CD14-positive monocyte (primary cell): ENCODE data around the gene RIGI. TPM values are rescaled to one million over a fixed set of nuclear protein-coding genes. Genes with fewer than 3 reads are reported as not detected.
A peak's percentile ranks its signal among the peaks of the same experiment; 100 is the strongest.

Experiments
- DNase-seq, 3 donors: peaks; one replicate each; pipeline ENCODE4 v3.0.0-alpha.2; 2011 to 2022
- H2AFZ ChIP-seq: 2 replicates; pipeline ENCODE4 v1.6.0; 2012; ENCODE audit warnings: mild to moderate bottlenecking, low read depth, low read length, inconsistent platforms; ENCODE audit not compliant: insufficient read depth, poor library complexity, severe bottlenecking
- H3K27ac ChIP-seq, 2 donors: 1 replicate in 1 of 2; 2 replicates in 1 of 2; pipeline ENCODE4 v1.5.1; 2012 to 2013; ENCODE audit warnings: low read length in 2 of 2, control low read depth in 1 of 2, inconsistent platforms in 1 of 2, low read depth in 1 of 2, mild to moderate bottlenecking in 1 of 2
- H3K27me3 ChIP-seq, 2 donors: one replicate each; pipeline versions ENCODE4 v1.6.0 to v1.6.1; 2011 to 2013; ENCODE audit warnings: low read length in 2 of 2; ENCODE audit not compliant: control insufficient read depth in 2 of 2, insufficient read depth in 2 of 2
- H3K36me3 ChIP-seq, 2 donors: replicated peaks in 1 of 2; 1 replicate in 1 of 2; 2 replicates in 1 of 2; pipeline versions ENCODE4 v1.5.1 to v1.6.1; 2012 to 2013; ENCODE audit warnings: low read length in 2 of 2, control low read depth in 1 of 2, inconsistent platforms in 1 of 2, mild to moderate bottlenecking in 1 of 2; ENCODE audit not compliant: insufficient read depth in 2 of 2, control insufficient read depth in 1 of 2
- H3K4me1 ChIP-seq, 2 donors: 1 replicate in 1 of 2; 2 replicates in 1 of 2; pipeline versions ENCODE4 v1.5.1 to v1.6.1; 2012 to 2013; ENCODE audit warnings: low read length in 2 of 2, control low read depth in 1 of 2, inconsistent platforms in 1 of 2, mild to moderate bottlenecking in 1 of 2, moderate library complexity in 1 of 2; ENCODE audit not compliant: insufficient read depth in 2 of 2, control insufficient read depth in 1 of 2
- H3K4me2 ChIP-seq: replicated peaks from 2 replicates; pipeline ENCODE3; 2012; ENCODE audit warnings: low read length, moderate library complexity, mild to moderate bottlenecking; ENCODE audit not compliant: poor library complexity, severe bottlenecking; ENCODE audit errors: extremely low read depth
- H3K4me3 ChIP-seq, 3 experiments: fragments of 200-600 bp in 1 of 3; sonication (generic) in 1 of 3; replicated peaks in 1 of 3; 1 replicate in 2 of 3; 2 replicates in 1 of 3; pipeline ENCODE4 v1.5.1; 2011 to 2013; ENCODE audit warnings: low read length in 3 of 3, mild to moderate bottlenecking in 3 of 3, control low read depth in 2 of 3, low read depth in 2 of 3, inconsistent platforms in 1 of 3, moderate library complexity in 1 of 3
- H3K79me2 ChIP-seq: 2 replicates; pipeline ENCODE4 v1.6.0; 2012; ENCODE audit warnings: mild to moderate bottlenecking, control low read depth, inconsistent platforms, low read length, moderate library complexity; ENCODE audit not compliant: insufficient read depth
- H3K9ac ChIP-seq: 2 replicates; pipeline ENCODE4 v1.6.0; 2017; ENCODE audit warnings: low read length, mild to moderate bottlenecking; ENCODE audit not compliant: insufficient read depth, poor library complexity, severe bottlenecking
- H3K9me3 ChIP-seq, 2 donors: replicated peaks in 1 of 2; 1 replicate in 1 of 2; 2 replicates in 1 of 2; pipeline versions ENCODE4 v1.5.1 to v1.6.1; 2012 to 2013; ENCODE audit warnings: low read length in 2 of 2, control low read depth in 1 of 2; ENCODE audit not compliant: control insufficient read depth in 1 of 2, insufficient read depth in 1 of 2
- H4K20me1 ChIP-seq: 2 replicates; pipeline ENCODE4 v1.6.0; 2012; ENCODE audit warnings: mild to moderate bottlenecking, low read length, control low read depth, moderate library complexity; ENCODE audit not compliant: insufficient read depth
- H3K27ac Mint-ChIP-seq, 7 donors: one replicate each; pipeline ENCODE4 v1.8.0; 2020; ENCODE audit warnings: mild to moderate bottlenecking in 7 of 7, mixed read lengths in 7 of 7, moderate library complexity in 6 of 7, inconsistent platforms in 2 of 7
- H3K27me3 Mint-ChIP-seq, 3 donors: one replicate each; pipeline ENCODE4 v1.8.0; 2021 to 2022; ENCODE audit warnings: low read depth in 3 of 3, mild to moderate bottlenecking in 3 of 3, mixed read lengths in 3 of 3, moderate library complexity in 3 of 3, inconsistent platforms in 1 of 3
- H3K36me3 Mint-ChIP-seq, 2 donors: one replicate each; pipeline ENCODE4 v1.8.0; 2020; ENCODE audit warnings: mixed read lengths in 2 of 2, inconsistent platforms in 1 of 2, mild to moderate bottlenecking in 1 of 2
- H3K4me1 Mint-ChIP-seq: one replicate; pipeline ENCODE4 v1.8.0; 2020; ENCODE audit warnings: mild to moderate bottlenecking, mixed read lengths
- H3K4me3 Mint-ChIP-seq, 2 donors: one replicate each; pipeline ENCODE4 v1.8.0; 2020; ENCODE audit warnings: mild to moderate bottlenecking in 2 of 2, mixed read lengths in 2 of 2, moderate library complexity in 1 of 2
- H3K9me3 Mint-ChIP-seq, 7 donors: one replicate each; pipeline ENCODE4 v1.8.0; 2020 to 2022; ENCODE audit warnings: mixed read lengths in 7 of 7, mild to moderate bottlenecking in 6 of 7, moderate library complexity in 6 of 7, inconsistent platforms in 2 of 7
- WGBS: methylation state at CpG from one replicate; pipeline ENCODE4 v1.1.5; 2013; ENCODE audit warnings: missing lambda C conversion rate; ENCODE audit not compliant: insufficient coverage; 5-methylcytosine and 5-hydroxymethylcytosine counted together
- intact Hi-C, 2 donors: fragments of 100-400 bp; cut with micrococcal nuclease; formaldehyde crosslinking; loops; one replicate each; pipeline versions ENCODE4 v1.15.0 to v1.15.1; 2023
- polyA plus RNA-seq, 3 donors: library from polyadenylated mRNA; depleted of rRNA in 1 of 3; unstranded in 2 of 3; stranded (reverse) in 1 of 3; fragments of 300-500 nt in 2 of 3; fragments of >200 nt in 1 of 3; fragmentation: Illumina TruSeq in 2 of 3; gene quantifications; 1 replicate in 2 of 3; 2 replicates in 1 of 3; pipeline ENCODE4 v1.2.3, GENCODE V29; 2012 to 2021
- TF ChIP-seq, protein P1 (sequence below): fragments of 200-600 bp; IDR thresholded peaks from one replicate; pipeline ENCODE4 v1.8.0; 2022; ENCODE audit warnings: antibody characterized with exemption, mild to moderate bottlenecking

RIGI gene
- polyA plus RNA-seq, 3 donors: 7.6 to 14.3 (median 8.9) TPM

- no peak overlapping the region for H3K4me2 ChIP-seq
- no peaks in the 10 kb centered on the region for H3K4me1 Mint-ChIP-seq
Observed at GRCh38 chr9:32503008-32503407, 23.0 kb downstream of the RIGI start.

DNA sequence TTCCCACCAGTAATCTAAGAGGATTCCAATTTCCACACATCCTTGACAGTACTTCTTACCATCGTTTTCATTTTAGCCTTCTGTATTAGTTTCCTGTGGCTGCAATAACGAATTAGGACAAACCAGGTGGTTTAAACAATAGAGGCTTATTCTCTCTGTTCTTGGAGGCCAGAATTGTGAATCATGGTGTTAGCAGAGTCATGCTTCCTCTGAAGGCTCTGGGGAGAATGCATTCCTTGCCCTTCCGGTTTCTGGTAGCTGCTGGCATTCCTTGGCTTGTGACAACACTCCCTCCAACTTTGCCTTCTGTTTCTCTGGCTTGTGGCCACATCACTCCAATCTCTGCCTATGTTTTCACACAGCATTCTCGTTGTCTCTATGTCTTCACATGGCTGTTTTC is 23.5 kb downstream of the RIGI start:
- Mint-ChIP-seq H3K27me3 (peaks cover 0 to 2% (median 2%) of the 10 kb centered on the region in 3 donors), H3K4me1 (no peaks in the 10 kb centered on the region), H3K27ac (peak overlapping the region in 1 of 7 donors; percentile 46), H3K9me3 (peaks cover 0 to 4% (median 0%) of the 10 kb centered on the region in 7 donors), H3K4me3 (no peak overlapping the region), H3K36me3 (peaks cover 32 to 41% of the 10 kb centered on the region in 2 donors)
- Histone ChIP-seq H3K4me2 (no peak overlapping the region), H3K27ac (no peak overlapping the region), H3K9ac (no peak overlapping the region), H3K4me1 (no peaks in the 10 kb centered on the region), H3K36me3 (peaks cover 21 to 44% of the 10 kb centered on the region in 2 donors), H3K4me3 (no peak overlapping the region), H2AFZ (no peak overlapping the region), H3K27me3 (no peaks in the 10 kb centered on the region), H3K79me2 (no peaks in the 10 kb centered on the region), H4K20me1 (peaks cover 59% of the 10 kb centered on the region), H3K9me3 (no peaks in the 10 kb centered on the region)
- intact Hi-C loops: no loop called here
- TF ChIP-seq, protein P1, sequence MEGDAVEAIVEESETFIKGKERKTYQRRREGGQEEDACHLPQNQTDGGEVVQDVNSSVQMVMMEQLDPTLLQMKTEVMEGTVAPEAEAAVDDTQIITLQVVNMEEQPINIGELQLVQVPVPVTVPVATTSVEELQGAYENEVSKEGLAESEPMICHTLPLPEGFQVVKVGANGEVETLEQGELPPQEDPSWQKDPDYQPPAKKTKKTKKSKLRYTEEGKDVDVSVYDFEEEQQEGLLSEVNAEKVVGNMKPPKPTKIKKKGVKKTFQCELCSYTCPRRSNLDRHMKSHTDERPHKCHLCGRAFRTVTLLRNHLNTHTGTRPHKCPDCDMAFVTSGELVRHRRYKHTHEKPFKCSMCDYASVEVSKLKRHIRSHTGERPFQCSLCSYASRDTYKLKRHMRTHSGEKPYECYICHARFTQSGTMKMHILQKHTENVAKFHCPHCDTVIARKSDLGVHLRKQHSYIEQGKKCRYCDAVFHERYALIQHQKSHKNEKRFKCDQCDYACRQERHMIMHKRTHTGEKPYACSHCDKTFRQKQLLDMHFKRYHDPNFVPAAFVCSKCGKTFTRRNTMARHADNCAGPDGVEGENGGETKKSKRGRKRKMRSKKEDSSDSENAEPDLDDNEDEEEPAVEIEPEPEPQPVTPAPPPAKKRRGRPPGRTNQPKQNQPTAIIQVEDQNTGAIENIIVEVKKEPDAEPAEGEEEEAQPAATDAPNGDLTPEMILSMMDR: no peak
- DNase-seq: no peak
- 100% methylated on average over 1 of the region's 4 CpGs for WGBS

More at GRCh38 chr9:32503008-32503407, 23.0 kb downstream of the RIGI start:
- intact Hi-C loops: no loop called here
- H3K4me1 ChIP-seq: no peaks in the 10 kb centered on the region
- H3K27ac ChIP-seq: no peak overlapping the region
- H3K4me3 Mint-ChIP-seq: no peak overlapping the region
- no peak overlapping the region for H2AFZ ChIP-seq
- H4K20me1 ChIP-seq: peaks cover 63% of the 10 kb centered on the region
- no peak overlapping the region for H3K27ac Mint-ChIP-seq
- H3K9me3 Mint-ChIP-seq: peaks cover 0 to 4% (median 0%) of the 10 kb centered on the region in 7 donors
- peaks cover 18 to 41% of the 10 kb centered on the region in 2 donors for H3K36me3 ChIP-seq
- TF ChIP-seq, protein P1: no peak
- H3K9ac ChIP-seq: no peak overlapping the region
- peaks cover 28 to 36% of the 10 kb centered on the region in 2 donors for H3K36me3 Mint-ChIP-seq
- no peaks in the 10 kb centered on the region for H3K9me3 ChIP-seq
- H3K4me3 ChIP-seq: no peak overlapping the region
- no peaks in the 10 kb centered on the region for H3K27me3 ChIP-seq
- WGBS: 96% methylated on average over 3 of the region's 3 CpGs
- peaks cover 0 to 2% (median 2%) of the 10 kb centered on the region in 3 donors for H3K27me3 Mint-ChIP-seq
- no peak for DNase-seq
- H3K79me2 ChIP-seq: no peaks in the 10 kb centered on the region
